H1 (cell line): Measurements from ENCODE around the gene NSG2. TPM values are rescaled to one million over a fixed set of nuclear protein-coding genes. Genes with fewer than 3 reads are reported as not detected.
A peak's percentile ranks its signal among the peaks of the same experiment; 100 is the strongest.

Experiments
- CTCF ChIA-PET: fragments of 300-600 bp; sonication (Branson Sonifier 250); formaldehyde crosslinking; loops from one replicate; lab custom pipeline; 2021; ENCODE audit not compliant: partially characterized antibody; lab: Charles Lee
- POLR2A ChIA-PET: fragments of 300-600 bp; sonication (Branson Sonifier 250); formaldehyde crosslinking; loops from one replicate; lab custom pipeline; 2021; ENCODE audit warnings: inconsistent platforms; ENCODE audit not compliant: partially characterized antibody; lab: Charles Lee
- DNase-seq, 2 experiments: peaks; one replicate each; pipeline versions ENCODE4 v3.0.0 to v3.0.0-alpha.2; 2010 to 2022; ENCODE audit warnings: low spot score in 2 of 2, low read depth in 1 of 2, mixed read lengths in 1 of 2
- FAIRE-seq: peaks from 2 replicates; lab custom pipeline; 2011; peaks lifted over from hg19 to GRCh38; lab: Jason Lieb, UNC
- H2AFZ ChIP-seq: 2 replicates; pipeline ENCODE4 v1.8.1; 2012; ENCODE audit warnings: low read length, inconsistent platforms
- H2AK5ac ChIP-seq: 2 replicates; pipeline ENCODE4 v1.6.1; 2013; ENCODE audit warnings: low read depth, low read length
- H2BK120ac ChIP-seq: replicated peaks from 2 replicates; pipeline ENCODE3; 2013; ENCODE audit warnings: low read depth, low read length, inconsistent platforms
- H2BK12ac ChIP-seq: 2 replicates; pipeline ENCODE4 v1.6.1; 2013; ENCODE audit warnings: low read depth, low read length
- H2BK15ac ChIP-seq: 2 replicates; pipeline ENCODE4 v1.6.1; 2013; ENCODE audit warnings: low read length
- H2BK20ac ChIP-seq: 2 replicates; pipeline ENCODE4 v1.6.1; 2013; ENCODE audit warnings: low read length
- H2BK5ac ChIP-seq: 2 replicates; pipeline ENCODE4 v1.6.1; 2013; ENCODE audit warnings: low read depth, low read length
- H3K14ac ChIP-seq: 2 replicates; pipeline ENCODE4 v1.6.1; 2013; ENCODE audit warnings: inconsistent platforms; ENCODE audit not compliant: insufficient read length
- H3K18ac ChIP-seq: 2 replicates; pipeline ENCODE4 v1.6.1; 2013; ENCODE audit warnings: low read length; ENCODE audit errors: extremely low read depth
- H3K23ac ChIP-seq: 2 replicates; pipeline ENCODE4 v1.6.1; 2013; ENCODE audit warnings: inconsistent platforms; ENCODE audit not compliant: insufficient read length
- H3K23me2 ChIP-seq: 2 replicates; pipeline ENCODE4 v1.6.1; 2013; ENCODE audit warnings: low read depth, low read length
- H3K27ac ChIP-seq: 2 replicates; pipeline ENCODE4 v1.6.1; 2011; ENCODE audit warnings: low read depth, low read length, inconsistent platforms
- H3K27me3 ChIP-seq, 4 experiments: replicated peaks in 1 of 4; 1 replicate in 1 of 4; 2 replicates in 3 of 4; pipeline versions ENCODE4 v1.6.1 to v1.8.1; 2011 to 2013; ENCODE audit warnings: low read length in 3 of 4, mild to moderate bottlenecking in 3 of 4, inconsistent platforms in 2 of 4, mixed read lengths in 2 of 4, moderate library complexity in 1 of 4; ENCODE audit not compliant: control insufficient read depth in 3 of 4, insufficient read depth in 3 of 4; ENCODE audit errors: extremely low read depth in 1 of 4
- H3K36me3 ChIP-seq, 4 experiments: 2 replicates each; pipeline versions ENCODE4 v1.6.1 to v1.8.1; 2011 to 2013; ENCODE audit warnings: mild to moderate bottlenecking in 4 of 4, low read length in 3 of 4, moderate library complexity in 2 of 4, control low read depth in 1 of 4, inconsistent platforms in 1 of 4; ENCODE audit not compliant: insufficient read depth in 4 of 4, control insufficient read depth in 2 of 4
- H3K4ac ChIP-seq: replicated peaks from 2 replicates; pipeline ENCODE3; 2013; ENCODE audit warnings: low read length, low read depth, mixed read lengths, inconsistent platforms; ENCODE audit not compliant: insufficient read length
- H3K4me1 ChIP-seq, 4 experiments: replicated peaks in 1 of 4; 1 replicate in 1 of 4; 2 replicates in 3 of 4; pipeline versions ENCODE4 v1.6.1 to v1.8.1; 2011 to 2013; ENCODE audit warnings: low read length in 3 of 4, inconsistent platforms in 2 of 4, mixed read lengths in 1 of 4; ENCODE audit not compliant: insufficient read depth in 4 of 4, control insufficient read depth in 3 of 4
- H3K4me2 ChIP-seq, 2 experiments: 2 replicates each; pipeline versions ENCODE4 v1.6.1 to v1.8.1; 2011 to 2013; ENCODE audit warnings: low read depth in 2 of 2, low read length in 2 of 2, control low read depth in 1 of 2, inconsistent platforms in 1 of 2, mild to moderate bottlenecking in 1 of 2; ENCODE audit not compliant: insufficient read depth in 1 of 2
- H3K4me3 ChIP-seq, 4 experiments: fragments of 200-600, 300-600 bp in 1 of 4; sonication (generic), shearing (Covaris generic), sonication (Bioruptor Twin) in 1 of 4; 2 replicates each; pipeline versions ENCODE4 v1.5.1 to v1.8.1; 2011 to 2016; ENCODE audit warnings: low read length in 4 of 4, low read depth in 3 of 4, control low read depth in 2 of 4, inconsistent platforms in 2 of 4, mild to moderate bottlenecking in 2 of 4, mixed read lengths in 1 of 4, moderate library complexity in 1 of 4; ENCODE audit not compliant: insufficient read depth in 2 of 4; ENCODE audit errors: extremely low read depth in 1 of 4
- H3K56ac ChIP-seq: replicated peaks from 2 replicates; pipeline ENCODE3; 2013; ENCODE audit warnings: low read depth, mild to moderate bottlenecking, mixed read lengths, low read length, inconsistent platforms; ENCODE audit not compliant: insufficient read length
- H3K79me1 ChIP-seq: 2 replicates; pipeline ENCODE4 v1.6.1; 2013; ENCODE audit warnings: low read depth, low read length, control low read depth
- H3K79me2 ChIP-seq, 2 experiments: 2 replicates each; pipeline versions ENCODE4 v1.6.1 to v1.8.1; 2012 to 2013; ENCODE audit warnings: low read length in 2 of 2, mild to moderate bottlenecking in 2 of 2, inconsistent platforms in 1 of 2; ENCODE audit not compliant: insufficient read depth in 2 of 2, control insufficient read depth in 1 of 2
- H3K9ac ChIP-seq, 4 experiments: replicated peaks in 1 of 4; 1 replicate in 1 of 4; 2 replicates in 3 of 4; pipeline versions ENCODE4 v1.6.1 to v1.8.1; 2011 to 2013; ENCODE audit warnings: low read depth in 3 of 4, low read length in 3 of 4, control low read depth in 2 of 4, mild to moderate bottlenecking in 2 of 4, moderate library complexity in 2 of 4, inconsistent platforms in 1 of 4; ENCODE audit errors: extremely low read depth in 1 of 4
- H3K9me3 ChIP-seq, 2 experiments: 2 replicates each; pipeline versions ENCODE4 v1.6.1 to v1.8.1; 2012 to 2013; ENCODE audit warnings: mild to moderate bottlenecking in 2 of 2, moderate library complexity in 2 of 2, control low read depth in 1 of 2, inconsistent platforms in 1 of 2, low read depth in 1 of 2, low read length in 1 of 2, mixed read lengths in 1 of 2; ENCODE audit not compliant: insufficient read depth in 2 of 2
- H4K20me1 ChIP-seq, 2 experiments: replicated peaks in 1 of 2; 2 replicates each; pipeline versions ENCODE3 to v1.8.1; 2011 to 2013; ENCODE audit warnings: inconsistent platforms in 2 of 2, low read length in 2 of 2, mild to moderate bottlenecking in 1 of 2; ENCODE audit not compliant: insufficient read depth in 2 of 2, control insufficient read depth in 1 of 2
- H4K5ac ChIP-seq: 2 replicates; pipeline ENCODE4 v1.6.1; 2013; ENCODE audit warnings: low read length, low read depth, mixed read lengths, inconsistent platforms; ENCODE audit not compliant: insufficient read length
- H4K8ac ChIP-seq: 2 replicates; pipeline ENCODE4 v1.8.0; 2013; ENCODE audit warnings: mild to moderate bottlenecking, moderate library complexity, low read length, inconsistent platforms; ENCODE audit not compliant: insufficient read depth; ENCODE audit errors: extremely low read depth
- H4K91ac ChIP-seq: replicated peaks from 2 replicates; pipeline ENCODE3; 2013; ENCODE audit warnings: low read length, mixed read lengths, inconsistent platforms; ENCODE audit not compliant: insufficient read length
- CBX8 ChIP-seq: fragments of 300-800, 300-1000 bp; sonication (generic); IDR thresholded peaks from 2 replicates; pipeline ENCODE4 v1.7.1; 2016; ENCODE audit warnings: low read depth, low read length, borderline replicate concordance
- KDM5A ChIP-seq: fragments of 200-600 bp; IDR thresholded peaks from 2 replicates; pipeline ENCODE4 v1.7.1; 2012; ENCODE audit warnings: mild to moderate bottlenecking, low read length, inconsistent platforms, mixed read lengths
- POLR2AphosphoS5 ChIP-seq: IDR thresholded peaks from 2 replicates; pipeline ENCODE4 v1.6.1; 2011; ENCODE audit warnings: low read depth, low read length
- RFX5 ChIP-seq: IDR thresholded peaks from 2 replicates; pipeline ENCODE4 v1.6.1; 2011; ENCODE audit warnings: low read depth, low read length, improper control_type of control experiment, borderline replicate concordance
- SIX5 ChIP-seq: IDR thresholded peaks from 2 replicates; pipeline ENCODE4 v1.6.1; 2011; ENCODE audit warnings: mild to moderate bottlenecking, low read depth, low read length
- SUZ12 ChIP-seq: fragments of 200-600 bp; sonication (generic); IDR thresholded peaks from 2 replicates; pipeline ENCODE4 v1.6.1; 2012; ENCODE audit warnings: mild to moderate bottlenecking, inconsistent platforms, low read length, moderate library complexity, mixed read lengths
- TAF7 ChIP-seq: optimal IDR thresholded peaks from 2 replicates; pipeline ENCODE3; 2011; ENCODE audit warnings: low read depth, mild to moderate bottlenecking, inconsistent platforms, low read length, moderate library complexity, borderline replicate concordance
- WGBS, 2 experiments: shearing (Covaris generic) in 1 of 2; methylation state at CpG; one replicate each; pipeline versions ENCODE4 v1.1.6 to v1.1.7; 2013 to 2015; ENCODE audit warnings: low lambda C conversion rate in 2 of 2, mixed read lengths in 2 of 2, inconsistent platforms in 1 of 2, low coverage in 1 of 2, missing lambda C conversion rate in 1 of 2; ENCODE audit not compliant: insufficient replicate concordance in 2 of 2, insufficient coverage in 1 of 2, insufficient read length in 1 of 2; ENCODE audit errors: extremely low coverage in 1 of 2, missing lambda C conversion rate in 1 of 2; 5-methylcytosine and 5-hydroxymethylcytosine counted together
- polyA plus RNA-seq, 7 experiments: library from polyadenylated mRNA; depleted of rRNA in 3 of 7; stranded (reverse) in 5 of 7; unstranded in 2 of 7; fragments of >200 nt in 5 of 7; fragments of 200-250 nt in 2 of 7; gene quantifications; 1 replicate in 5 of 7; 2 replicates in 1 of 7; 4 replicates in 1 of 7; pipeline versions ENCODE4 v1.2.1 to v1.2.3, GENCODE V29; 2011 to 2013; ENCODE audit warnings: missing spikeins in 2 of 7, mixed read lengths in 2 of 7
- total RNA-seq: library from RNA; stranded (reverse); fragmentation: NEBNext Ultra II Directional; extraction: Animal tissue kit (Norgen Biotek cat#: 25700); gene quantifications from 2 replicates; pipeline ENCODE4 v1.2.1, GENCODE V29; 2021

Gene NSG2
- total and polyA plus RNA-seq, 2 of the 8 experiments (the other 6 are each of a cell fraction or from before 2014, with no cell fraction given), result 0.56 to 0.78 TPM

DNA sequence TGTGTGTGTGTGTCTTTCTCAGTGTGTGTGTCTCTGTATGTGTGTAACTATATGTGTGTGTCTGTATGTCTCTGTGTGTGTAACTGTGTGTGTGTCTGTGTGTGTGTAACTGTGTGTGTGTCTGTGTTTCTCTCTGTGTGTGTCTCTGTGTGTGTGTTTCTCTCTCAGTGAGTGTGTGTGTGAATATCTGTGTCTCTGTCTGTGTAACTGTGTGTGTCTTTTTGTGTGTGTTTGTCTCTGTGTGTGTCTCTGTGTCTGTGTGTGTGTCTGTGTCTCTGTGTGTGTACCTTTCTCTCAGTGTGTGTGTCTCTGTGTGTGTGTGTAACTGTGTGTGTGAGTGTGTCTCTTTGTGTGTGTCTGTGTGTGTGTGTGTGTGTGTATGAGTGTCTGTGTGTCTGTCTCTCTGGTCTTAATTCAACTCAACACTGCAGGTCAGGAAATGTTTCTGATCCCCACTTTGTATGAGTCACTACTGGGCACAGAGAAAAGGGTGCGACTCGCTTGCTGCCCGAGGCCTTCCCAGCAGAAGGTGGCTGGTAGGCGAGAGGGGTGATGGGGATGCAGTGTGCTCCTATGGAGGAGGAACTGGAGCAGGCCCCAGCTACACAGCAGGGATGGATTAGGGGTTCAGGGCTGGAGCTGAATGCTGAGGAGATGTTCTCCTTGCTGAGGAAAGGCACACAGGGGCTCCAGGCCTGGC is 52.1 kb downstream of the NSG2 start:
- H2BK15ac ChIP-seq, result no peak overlapping the region
- peaks cover 0 to 4% of the 10 kb centered on the region in 2 experiments for H4K20me1 ChIP-seq
- no peaks in the 10 kb centered on the region for H3K27me3 ChIP-seq
- no peak for TF ChIP-seq CBX8
- TF ChIP-seq SIX5, result no peak
- TF ChIP-seq POLR2AphosphoS5, result no peak
- TF ChIP-seq KDM5A, result no peak
- no peak for TF ChIP-seq RFX5
- TF ChIP-seq TAF7, result no peak
- no peak for TF ChIP-seq SUZ12
- DNase-seq (no peak), FAIRE-seq (no peak)
- H3K36me3 ChIP-seq, result no peaks in the 10 kb centered on the region; a peak in 1 of 8 replicates
- no peaks in the 10 kb centered on the region for H3K9me3 ChIP-seq
- H3K56ac ChIP-seq, result peak overlapping the region; percentile 50
- no peak overlapping the region for H3K23ac ChIP-seq
- no peak overlapping the region for H4K8ac ChIP-seq
- H3K18ac ChIP-seq, result no peak overlapping the region
- WGBS, 2 experiments, result 77% methylated on average over 4 of the region's 4 CpGs; no CpG with 5 or more reads in 1 of the 2 experiments
- no peaks in the 10 kb centered on the region for H3K79me2 ChIP-seq
- no peak overlapping the region for H3K14ac ChIP-seq
- ChIA-PET CTCF (interaction anchor here (3.7 kb wide), 1 partner anchor 218 kb away, joined by 19 read pairs; no protein-coding TSS in a partner anchor), POLR2A (no interaction called here)
- H2BK12ac ChIP-seq, result no peak overlapping the region; the same call in 1 of the 2 replicates
- H2BK20ac ChIP-seq, result 0 out of 2 replicates have a peak overlapping the region, but pooled peaks have one; percentile 43
- H4K91ac ChIP-seq, result no peak overlapping the region
- H3K79me1 ChIP-seq, result no peaks in the 10 kb centered on the region
- H2AK5ac ChIP-seq, result no peak overlapping the region
- peaks cover 3% of the 10 kb centered on the region; the same call in 1 of the 2 replicates for H3K23me2 ChIP-seq
- no peak overlapping the region for H2BK5ac ChIP-seq
- no peaks in the 10 kb centered on the region for H3K4me1 ChIP-seq
- no peak overlapping the region for H4K5ac ChIP-seq
- H3K9ac ChIP-seq, result no peak overlapping the region
- H3K27ac ChIP-seq, result no peak overlapping the region; the same call in 1 of the 2 replicates
- no peak overlapping the region for H2BK120ac ChIP-seq
- H3K4me2 ChIP-seq, result no peak overlapping the region
- no peak overlapping the region for H3K4me3 ChIP-seq
- no peak overlapping the region for H3K4ac ChIP-seq
- no peak overlapping the region for H2AFZ ChIP-seq
